ENCODE measurements around the gene NLRC5. TPM values are rescaled to one million over a fixed set of nuclear protein-coding genes. Genes with fewer than 3 reads are reported as not detected.

Gene NLRC5
- total RNA-seq, 1 donor: 44.0 TPM

DNA sequence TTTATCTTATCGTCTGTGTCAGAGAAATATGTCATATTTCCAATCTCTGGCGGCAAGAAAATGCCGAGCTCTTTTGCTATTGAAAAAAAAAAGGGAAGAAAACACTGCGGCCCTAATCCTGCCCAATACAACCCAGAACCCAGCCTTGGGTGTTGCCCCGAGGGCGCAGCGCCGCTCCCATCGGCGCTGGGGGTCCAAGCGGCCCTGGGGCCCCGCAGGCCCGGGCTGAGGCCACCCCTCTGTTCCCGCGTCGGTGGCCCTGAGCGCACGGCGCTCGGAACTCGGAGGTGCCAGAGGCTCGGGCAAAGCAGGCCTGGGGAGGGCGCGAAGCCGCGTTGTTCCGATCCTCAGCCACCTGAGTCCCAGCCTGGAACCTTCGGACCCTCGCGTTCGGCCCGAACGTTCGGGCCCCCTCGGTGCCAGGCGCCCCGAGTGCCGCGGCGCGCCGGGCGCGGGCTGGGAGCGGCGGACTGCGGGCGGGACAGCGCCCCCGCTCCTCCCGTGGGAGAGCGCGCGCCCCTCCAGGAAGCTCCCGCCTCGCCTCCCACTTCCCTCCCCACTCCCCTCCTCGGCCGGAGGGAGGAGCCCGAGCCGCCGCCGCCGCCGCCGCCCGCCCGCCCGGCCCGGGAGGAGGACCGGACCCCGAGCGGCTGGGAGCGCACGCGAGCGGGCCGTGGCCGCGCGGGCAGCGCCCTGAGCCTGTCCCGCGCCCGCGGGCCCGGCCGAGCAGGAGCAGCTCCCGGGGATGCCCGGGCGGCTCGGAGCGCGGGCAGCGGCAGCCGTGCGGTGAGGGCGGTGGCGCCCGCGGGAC, 102.8 kb downstream of the NLRC5 start, which contains the start of gene CPNE2:
Gene CPNE2 (plus strand): TSS at position 609 of the 811 bp plus-strand sequence. CDS start 18,160 bp downstream, outside the sequence.
- DNase-seq (ENCODE audit: low read depth): peak; percentile 60
- peak within 1 kb of the TSS; percentile 68 for H3K4me3 ChIP-seq (ENCODE audit: low read depth, low read length)
- TF ChIP-seq, protein P1, sequence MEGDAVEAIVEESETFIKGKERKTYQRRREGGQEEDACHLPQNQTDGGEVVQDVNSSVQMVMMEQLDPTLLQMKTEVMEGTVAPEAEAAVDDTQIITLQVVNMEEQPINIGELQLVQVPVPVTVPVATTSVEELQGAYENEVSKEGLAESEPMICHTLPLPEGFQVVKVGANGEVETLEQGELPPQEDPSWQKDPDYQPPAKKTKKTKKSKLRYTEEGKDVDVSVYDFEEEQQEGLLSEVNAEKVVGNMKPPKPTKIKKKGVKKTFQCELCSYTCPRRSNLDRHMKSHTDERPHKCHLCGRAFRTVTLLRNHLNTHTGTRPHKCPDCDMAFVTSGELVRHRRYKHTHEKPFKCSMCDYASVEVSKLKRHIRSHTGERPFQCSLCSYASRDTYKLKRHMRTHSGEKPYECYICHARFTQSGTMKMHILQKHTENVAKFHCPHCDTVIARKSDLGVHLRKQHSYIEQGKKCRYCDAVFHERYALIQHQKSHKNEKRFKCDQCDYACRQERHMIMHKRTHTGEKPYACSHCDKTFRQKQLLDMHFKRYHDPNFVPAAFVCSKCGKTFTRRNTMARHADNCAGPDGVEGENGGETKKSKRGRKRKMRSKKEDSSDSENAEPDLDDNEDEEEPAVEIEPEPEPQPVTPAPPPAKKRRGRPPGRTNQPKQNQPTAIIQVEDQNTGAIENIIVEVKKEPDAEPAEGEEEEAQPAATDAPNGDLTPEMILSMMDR (IDR thresholded peaks at IDR 0.05; ENCODE audit: insufficient read depth, low read depth, low read length): no peak

DNA sequence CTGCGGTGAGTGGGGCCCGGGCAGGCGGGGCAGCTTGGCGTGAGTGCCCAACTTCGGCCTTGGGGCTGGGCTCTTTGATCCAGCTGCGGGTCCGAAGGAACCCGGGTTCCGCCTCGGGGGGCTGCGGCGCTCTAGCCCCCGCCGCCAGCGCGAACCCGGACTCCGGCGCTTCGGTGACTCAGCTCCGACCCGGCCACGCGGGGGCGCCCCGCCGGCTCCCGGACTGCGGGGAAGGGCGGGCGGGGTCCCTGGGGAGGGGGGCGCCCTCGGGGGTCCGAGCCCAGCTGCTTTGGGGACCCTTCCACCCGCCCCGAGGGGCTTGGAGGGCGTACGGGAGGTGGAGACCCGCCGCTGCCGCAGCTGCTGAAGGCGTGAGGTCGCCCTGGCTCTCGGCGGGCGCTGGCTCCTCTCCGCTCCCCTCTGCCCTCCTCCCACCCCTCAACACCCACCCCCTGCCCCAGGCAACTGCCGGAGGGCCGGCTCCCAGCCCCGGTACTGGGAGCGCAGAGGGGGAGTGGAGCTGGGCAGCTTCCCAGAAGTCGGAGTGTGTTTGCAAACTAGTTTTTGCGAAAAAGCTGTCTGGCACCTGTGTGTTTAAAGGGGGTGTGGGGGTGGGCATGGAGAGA, 103.5 kb downstream of the NLRC5 start:
- TF ChIP-seq, protein P1 (IDR thresholded peaks at IDR 0.05; ENCODE audit: insufficient read depth, low read depth, low read length): peak; percentile 41
- no peak for DNase-seq (ENCODE audit: low read depth)
- peak overlapping the region; percentile 68 for H3K4me3 ChIP-seq (ENCODE audit: low read depth, low read length)

DNA sequence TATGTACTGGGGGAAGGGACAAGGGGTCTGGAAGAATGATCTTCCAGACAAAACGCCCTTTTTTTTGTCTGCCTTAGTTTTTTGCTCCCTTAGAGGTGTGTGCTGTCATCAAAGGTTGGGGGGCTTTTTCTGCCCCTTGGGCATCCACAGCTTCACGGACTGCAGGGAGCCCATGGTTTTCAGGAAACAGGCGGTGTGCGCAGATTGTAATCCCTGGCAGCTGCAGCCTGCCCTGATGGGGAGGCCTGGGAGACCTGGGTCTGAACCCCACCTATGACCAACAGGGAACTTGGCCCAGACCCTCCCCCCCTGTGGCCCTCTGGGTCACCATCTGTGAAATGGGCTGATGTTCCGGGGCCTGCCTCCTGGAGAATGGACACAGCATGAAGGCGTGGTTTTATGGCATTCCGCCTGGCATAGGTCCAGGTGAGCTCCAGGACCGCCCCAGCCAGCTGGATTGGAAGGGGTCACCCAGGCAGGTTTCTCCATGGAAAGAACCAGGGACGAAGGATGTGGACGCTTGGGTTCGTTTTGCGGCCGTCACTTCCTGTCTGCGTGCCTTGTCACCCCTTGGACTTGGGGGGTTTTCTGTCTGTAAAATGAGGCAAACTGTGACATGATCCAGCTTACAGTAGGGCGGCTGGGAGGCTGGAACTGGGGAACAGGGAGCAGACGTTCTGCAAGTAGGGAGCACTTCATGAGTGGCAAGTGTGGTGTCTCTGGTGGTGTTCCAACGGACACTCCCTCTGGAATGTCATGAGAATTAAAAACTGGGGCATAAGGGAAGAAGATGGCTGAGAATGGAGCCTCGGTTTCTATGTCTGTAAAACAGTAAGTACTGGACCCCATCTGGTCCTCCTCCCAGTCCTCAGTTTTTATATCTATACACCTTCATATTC, 104.6 kb downstream of the NLRC5 start:
- DNase-seq (ENCODE audit: low read depth): no peak
- peak overlapping the region; percentile 68 for H3K4me3 ChIP-seq (ENCODE audit: low read depth, low read length)
- TF ChIP-seq, protein P1 (IDR thresholded peaks at IDR 0.05; ENCODE audit: insufficient read depth, low read depth, low read length): no peak

DNA sequence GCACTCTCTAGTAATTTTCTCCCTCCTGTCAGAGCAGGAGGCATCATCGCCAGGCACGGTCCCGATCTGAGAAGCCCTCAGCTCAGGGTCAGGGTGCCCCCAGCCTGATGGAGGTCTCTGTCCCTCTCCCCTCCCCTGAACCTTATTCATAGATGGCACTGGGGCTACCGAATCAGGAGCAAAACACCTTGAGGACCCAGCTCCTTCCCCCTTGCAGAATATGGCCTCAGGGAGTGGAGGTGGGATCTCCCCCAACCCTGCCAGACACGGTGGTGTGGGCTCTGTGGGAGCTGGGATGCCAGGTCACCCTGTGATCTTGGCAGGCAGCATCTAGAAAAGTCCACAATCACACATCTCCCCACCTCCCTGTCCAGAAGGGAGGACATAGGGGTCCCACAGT, 105.6 kb downstream of the NLRC5 start:
- no peak overlapping the region for H3K4me3 ChIP-seq (ENCODE audit: low read depth, low read length)
- no peak for DNase-seq (ENCODE audit: low read depth)
- TF ChIP-seq, protein P1 (IDR thresholded peaks at IDR 0.05; ENCODE audit: insufficient read depth, low read depth, low read length): no peak

DNA sequence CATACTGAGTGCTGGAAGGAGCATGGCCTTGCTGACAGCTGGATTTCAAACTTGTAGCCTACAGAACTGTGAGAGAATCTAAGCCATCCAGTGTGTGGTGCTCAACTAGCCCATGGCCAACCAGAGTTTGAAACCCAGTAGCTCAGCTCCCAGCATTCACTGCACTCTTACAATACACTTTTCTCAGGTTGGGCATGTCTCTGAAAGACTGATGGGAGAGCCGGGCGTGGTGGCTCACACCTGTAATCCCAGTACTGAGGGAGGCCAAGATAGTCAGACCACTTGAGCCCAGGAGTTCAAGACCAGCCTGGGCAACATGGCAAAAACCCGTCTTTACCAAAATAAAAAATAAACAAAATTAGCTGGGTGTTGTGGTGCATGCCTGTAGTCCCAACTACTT, 106.8 kb downstream of the NLRC5 start:
- H3K4me3 ChIP-seq (ENCODE audit: low read depth, low read length): no peak overlapping the region
- TF ChIP-seq, protein P1 (IDR thresholded peaks at IDR 0.05; ENCODE audit: insufficient read depth, low read depth, low read length): no peak
- no peak for DNase-seq (ENCODE audit: low read depth)

DNA sequence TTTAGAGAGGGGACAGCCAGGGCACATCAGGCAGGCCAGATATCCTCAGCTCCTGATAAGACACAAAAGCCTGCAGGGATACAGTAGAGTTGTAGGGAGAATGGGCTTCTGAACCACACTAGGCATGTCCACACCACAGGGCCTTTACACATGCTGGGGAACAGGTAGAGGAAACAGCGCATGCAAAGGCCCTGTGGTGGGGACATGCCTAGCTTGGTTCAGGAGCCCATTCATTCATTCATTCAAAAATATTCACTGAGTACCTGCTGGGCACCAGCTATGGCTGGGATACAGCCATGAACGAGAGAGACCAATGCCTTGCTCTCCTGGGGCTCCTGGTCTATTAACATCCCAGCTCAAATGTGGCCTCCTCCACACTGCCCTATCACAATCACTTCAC, 107.4 kb downstream of the NLRC5 start:
- DNase-seq (ENCODE audit: low read depth): no peak
- H3K4me3 ChIP-seq (ENCODE audit: low read depth, low read length): no peak overlapping the region
- TF ChIP-seq, protein P1 (IDR thresholded peaks at IDR 0.05; ENCODE audit: insufficient read depth, low read depth, low read length): no peak
